Psoas muscle (tissue), 8 donors: ENCODE data around the gene BAK1. TPM values are rescaled to one million over a fixed set of nuclear protein-coding genes. Genes with fewer than 3 reads are reported as not detected.

Experiments
- ATAC-seq, 4 donors: fragments of 200-7000 bp; cut with Tn5 transposase; one replicate each; pipeline ENCODE4 v1.9.1; 2020; ENCODE audit warnings: moderate library complexity in 3 of 4, mild to moderate bottlenecking in 2 of 4
- DNase-seq, 2 donors: peaks; one replicate each; pipeline ENCODE4 v3.0.0-alpha.2; 2020
- H3K27ac ChIP-seq: fragments of 200-600 bp; one replicate; pipeline ENCODE4 v1.8.0; 2022
- H3K27me3 ChIP-seq, 3 donors: fragments of 200-600 bp in 1 of 3; one replicate each; pipeline versions ENCODE4 v1.6.1 to v1.8.0; 2013 to 2022; ENCODE audit warnings: low read length in 2 of 3, mild to moderate bottlenecking in 2 of 3, moderate library complexity in 1 of 3; ENCODE audit not compliant: insufficient read depth in 3 of 3
- H3K36me3 ChIP-seq, 2 donors: fragments of 200-600 bp in 1 of 2; one replicate each; pipeline versions ENCODE4 v1.6.1 to v1.8.0; 2013 to 2022; ENCODE audit warnings: low read depth in 1 of 2, mild to moderate bottlenecking in 1 of 2, moderate library complexity in 1 of 2; ENCODE audit not compliant: insufficient read depth in 1 of 2
- H3K4me1 ChIP-seq: fragments of 200-600 bp; one replicate; pipeline ENCODE4 v1.8.0; 2022
- H3K4me3 ChIP-seq: fragments of 200-600 bp; one replicate; pipeline ENCODE4 v1.8.0; 2022; ENCODE audit warnings: mild to moderate bottlenecking
- H3K9me3 ChIP-seq: fragments of 200-600 bp; one replicate; pipeline ENCODE4 v1.8.0; 2022
- CTCF ChIP-seq: fragments of 200-600 bp; IDR thresholded peaks from one replicate; pipeline ENCODE4 v1.8.0; 2022; ENCODE audit warnings: antibody characterized with exemption
- WGBS, 3 donors: extraction: QIAGEN DNeasy Blood & Tissue Kit; methylation state at CpG; one replicate each; pipeline versions ENCODE4 v1.1.6 to v1.1.7; 2013; 5-methylcytosine and 5-hydroxymethylcytosine counted together
- intact Hi-C, 2 donors: fragments of 100-400 bp; cut with DNase I; formaldehyde crosslinking; loops; one replicate each; pipeline versions ENCODE4 v1.11.0 to v1.14.2; 2022
- polyA plus RNA-seq, 3 donors: library from polyadenylated mRNA; stranded (reverse); fragments of 200-250 nt; gene quantifications; one replicate each; pipeline ENCODE4 v1.2.3, GENCODE V29; 2013
- total RNA-seq, 4 donors: library from RNA; stranded (reverse); fragmentation: NEBNext Ultra II Directional in 2 of 4; extraction: Animal tissue kit (Norgen Biotek cat#: 25700) in 2 of 4; gene quantifications; one replicate each; pipeline versions ENCODE4 v1.2.1 to v1.2.4, GENCODE V29; 2021 to 2023
- donor health status: healthy with polysubstance abuse.
- donor health status: DM: no; HTN: no; CAD: no; lungs with moderate emphysema.
- donor health status: Bipolar disorder and iron deficiency.
- donor health status: healthy.
- donor health status: DM: yes; HTN: yes; CAD: no.
- donor health status: DM: no; HTN: no; CAD: no.
- donor health status: DM: no; HTN: no; CAD: no.
- donor health status: DM: yes; HTN: yes; CAD: no.

BAK1 gene
- total and polyA plus RNA-seq, 7 donors: 10.3 to 55.9 (median 19.8) TPM

DNA sequence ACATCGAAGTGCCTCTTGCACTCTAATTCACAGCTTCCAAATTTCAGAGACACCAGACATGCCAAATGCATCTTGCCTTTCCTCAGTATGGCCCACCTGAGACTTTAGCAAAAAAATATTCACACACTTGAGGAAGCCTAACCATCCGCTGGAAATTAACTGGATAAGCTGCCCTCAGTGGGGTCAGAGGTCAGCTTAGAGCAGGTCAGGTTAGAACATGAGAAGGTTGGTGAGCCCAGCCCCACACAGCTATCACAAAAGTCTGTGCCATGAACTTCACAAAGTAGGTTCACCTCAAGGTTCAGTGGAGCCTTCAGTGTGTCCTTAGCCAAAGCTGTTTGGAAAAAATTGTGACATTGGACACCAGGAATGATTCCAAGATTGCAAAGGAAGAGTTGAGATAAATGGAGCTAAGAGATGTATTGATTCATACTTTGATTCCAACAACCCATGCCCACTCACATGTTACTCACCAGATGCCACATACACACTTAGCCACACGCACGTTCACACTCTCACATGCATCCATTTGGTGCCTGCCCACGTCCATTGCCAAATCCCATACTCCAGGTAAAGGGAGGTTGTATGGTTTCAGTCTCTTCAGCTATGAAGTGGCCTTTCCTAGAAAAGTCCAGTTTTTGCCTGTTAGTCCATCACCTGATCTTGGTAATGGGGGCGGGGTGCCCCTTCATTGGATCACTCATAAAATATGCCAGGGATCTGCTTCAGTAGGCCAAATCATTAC, 11.1 kb downstream of the BAK1 start:
- WGBS, 3 donors: 92 to 96% (median 94%) methylated on average over 6 of the region's 6 CpGs
- Histone ChIP-seq H3K4me1 (no peaks in the 10 kb centered on the region), H3K36me3 (peaks cover 0 to 3% of the 10 kb centered on the region in 2 donors), H3K27ac (no peak overlapping the region), H3K27me3 (no peaks in the 10 kb centered on the region), H3K9me3 (no peaks in the 10 kb centered on the region), H3K4me3 (no peak overlapping the region)
- no peak for ATAC-seq
- no peak for DNase-seq
- no peak for TF ChIP-seq CTCF
- intact Hi-C loops: loop anchor here in 1 of 2 donors (5.0 kb wide), 1 partner anchor 112 kb away; no protein-coding TSS in a partner anchor

GRCh38 chr6:33567836-33568235, 12.2 kb downstream of the BAK1 start:
- Histone ChIP-seq H3K4me3 (no peak overlapping the region), H3K9me3 (no peaks in the 10 kb centered on the region), H3K27me3 (no peaks in the 10 kb centered on the region), H3K27ac (no peak overlapping the region), H3K4me1 (no peaks in the 10 kb centered on the region), H3K36me3 (no peaks in the 10 kb centered on the region)
- intact Hi-C loops: loop anchor here in 1 of 2 donors (5.0 kb wide), 1 partner anchor 111 kb away; no protein-coding TSS in a partner anchor
- ATAC-seq (no peak), DNase-seq (no peak)
- no peak for TF ChIP-seq CTCF
- WGBS, 3 donors: 56 to 86% (median 77%) methylated on average over 8 of the region's 8 CpGs

DNA sequence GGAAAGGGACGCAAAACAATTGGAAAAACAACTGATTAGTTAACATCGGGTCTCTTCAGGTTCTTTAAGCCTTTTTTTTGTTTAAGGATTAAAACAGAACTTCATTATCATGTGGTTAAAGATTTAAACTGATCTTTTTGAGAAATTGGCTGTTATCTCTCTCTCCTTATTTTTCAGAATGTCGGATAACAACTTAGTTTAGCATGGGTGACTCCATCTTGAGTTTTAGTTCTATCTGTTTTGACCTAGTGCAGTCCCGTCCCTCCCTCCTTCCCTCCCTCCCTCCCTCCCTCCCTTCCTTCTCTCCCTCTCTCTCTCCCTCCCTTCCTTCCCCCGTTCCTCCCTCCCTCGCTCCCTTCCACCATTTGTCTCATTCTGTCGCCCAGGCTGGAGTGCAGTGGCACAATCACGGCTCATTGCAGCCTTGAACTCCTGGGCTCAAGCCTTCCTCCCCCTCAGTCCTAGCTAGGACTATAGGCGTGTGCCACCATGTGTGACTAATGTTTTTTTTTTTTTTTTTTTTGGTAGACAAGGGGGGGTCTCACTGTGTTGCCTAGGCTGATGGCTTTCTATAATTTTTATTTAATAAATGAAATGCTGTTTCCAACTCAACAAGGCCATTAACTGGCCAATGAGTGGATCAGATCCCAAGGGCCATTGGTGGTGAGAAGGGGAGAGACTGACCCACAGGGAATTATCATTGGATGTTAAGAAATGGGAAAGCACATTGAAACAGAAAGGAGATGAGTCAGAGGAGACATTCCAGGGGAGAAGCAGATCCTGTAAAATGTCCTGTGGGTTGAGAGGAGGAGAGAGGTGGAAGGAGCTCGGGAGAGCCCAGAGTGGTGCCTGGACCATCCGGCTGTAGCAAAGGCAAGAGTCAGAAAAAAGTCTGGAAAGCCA, 13.6 kb downstream of the BAK1 start:
- intact Hi-C loops: loop anchor here in 1 of 2 donors (5.0 kb wide), 1 partner anchor 109 kb away; no protein-coding TSS in a partner anchor
- no peaks in the 10 kb centered on the region for H3K36me3 ChIP-seq
- DNase-seq (no peak), ATAC-seq (no peak)
- 66 to 68% (median 66%) methylated on average over 11 of the region's 11 CpGs for WGBS, 3 donors
- no peaks in the 10 kb centered on the region for H3K9me3 ChIP-seq
- H3K4me1 ChIP-seq: no peaks in the 10 kb centered on the region
- no peaks in the 10 kb centered on the region for H3K27me3 ChIP-seq
- TF ChIP-seq CTCF: no peak
- no peak overlapping the region for H3K4me3 ChIP-seq
- no peak overlapping the region for H3K27ac ChIP-seq

DNA sequence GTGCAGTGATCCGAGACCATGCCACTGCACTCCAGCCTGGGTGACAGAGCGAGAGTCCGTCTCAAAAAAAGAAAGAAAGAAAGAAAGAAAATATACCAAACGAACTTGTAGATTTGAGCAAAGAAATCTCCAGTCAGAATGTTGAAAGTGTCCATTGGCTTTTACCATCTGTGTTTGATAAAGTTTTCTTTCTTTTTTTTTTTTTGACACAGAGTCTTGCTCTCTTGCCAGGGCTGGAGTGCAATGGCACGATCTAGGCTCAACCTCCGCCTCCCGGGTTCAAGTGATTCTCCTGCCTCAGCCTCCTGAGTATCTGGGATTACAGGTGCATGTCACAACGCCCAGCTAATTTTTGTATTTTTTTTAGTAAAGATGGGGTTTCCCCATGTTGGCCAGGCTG, 21.3 kb downstream of the BAK1 start:
- 89 to 91% (median 91%) methylated on average over 8 of the region's 8 CpGs for WGBS, 3 donors
- no peak for TF ChIP-seq CTCF
- no peak for ATAC-seq
- intact Hi-C loops: no loop called here
- H3K4me1 ChIP-seq: no peaks in the 10 kb centered on the region
- no peaks in the 10 kb centered on the region for H3K27me3 ChIP-seq
- H3K4me3 ChIP-seq: no peak overlapping the region
- DNase-seq: no peak
- H3K27ac ChIP-seq: no peak overlapping the region
- no peaks in the 10 kb centered on the region for H3K36me3 ChIP-seq
- H3K9me3 ChIP-seq: no peaks in the 10 kb centered on the region
